Stimulated activated effector memory CD8-positive, alpha-beta T cell treated with anti-CD3 and anti-CD28 coated beads, Interleukin-12 subunit alpha, Interleukin-12 subunit beta, amount 100 ng/mL, for 72 hours (primary cell): ENCODE measurements around the gene GRAP2.
A peak's percentile ranks its signal among the peaks of the same experiment; 100 is the strongest.

Experiments used
- ATAC-seq: fragments of 150-1000 bp; cut with Tn5 transposase; 2 replicates; pipeline ENCODE4 v1.10.0; 2021
- DNase-seq, 2 donors: peaks; one replicate each; pipeline ENCODE4 v3.0.0; 2021 to 2022; ENCODE audit warnings: low spot score in 2 of 2
- H3K27ac Mint-ChIP-seq: one replicate; pipeline ENCODE4 v1.8.0; 2022; ENCODE audit warnings: mild to moderate bottlenecking, mixed read lengths
- H3K36me3 Mint-ChIP-seq: one replicate; pipeline ENCODE4 v1.8.0; 2022; ENCODE audit warnings: mild to moderate bottlenecking, mixed read lengths
- H3K4me1 Mint-ChIP-seq: one replicate; pipeline ENCODE4 v1.8.0; 2022; ENCODE audit warnings: mixed read lengths
- H3K4me3 Mint-ChIP-seq: one replicate; pipeline ENCODE4 v1.8.0; 2022; ENCODE audit warnings: mild to moderate bottlenecking, mixed read lengths
- H3K9me3 Mint-ChIP-seq: one replicate; pipeline ENCODE4 v1.8.0; 2022; ENCODE audit warnings: mixed read lengths

Gene GRAP2

GRCh38 chr22:39927544-39927943 lies 26.7 kb downstream of the GRAP2 start:
- DNase-seq (no peak), ATAC-seq (peak; percentile 45)
- H3K27ac Mint-ChIP-seq, result no peak overlapping the region
- peaks cover 16% of the 10 kb centered on the region for H3K36me3 Mint-ChIP-seq
- H3K4me3 Mint-ChIP-seq, result no peak overlapping the region
- H3K4me1 Mint-ChIP-seq, result peaks cover 38% of the 10 kb centered on the region
- H3K9me3 Mint-ChIP-seq, result no peaks in the 10 kb centered on the region

GRCh38 chr22:39928536-39929520 lies 27.9 kb downstream of the GRAP2 start:
- H3K27ac Mint-ChIP-seq, result no peak overlapping the region

DNA sequence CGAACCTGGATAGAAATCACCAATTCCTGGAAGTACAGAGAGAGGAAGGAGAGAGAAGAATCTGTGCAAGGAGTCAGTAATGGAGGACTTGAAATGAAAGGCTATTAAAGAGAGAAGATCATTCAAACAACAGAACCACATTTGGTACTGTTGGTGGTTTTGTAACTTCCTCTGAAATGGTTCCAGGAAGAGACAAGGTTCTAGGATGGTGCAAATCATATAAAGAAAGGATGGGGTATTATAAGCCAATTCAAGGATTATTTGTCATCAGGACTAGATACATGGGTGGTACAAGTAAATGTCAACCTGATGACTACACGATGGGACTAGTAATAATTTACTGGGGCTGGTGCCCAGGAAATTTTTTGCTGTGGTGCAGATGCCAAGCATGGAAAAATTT lies 30.4 kb downstream of the GRAP2 start:
- Mint-ChIP-seq H3K4me1 (peaks cover 41% of the 10 kb centered on the region), H3K36me3 (peaks cover 14% of the 10 kb centered on the region), H3K4me3 (no peak overlapping the region), H3K9me3 (no peaks in the 10 kb centered on the region), H3K27ac (no peak overlapping the region)
- DNase-seq (no peak), ATAC-seq (peak; percentile 57)

More at GRCh38 chr22:39928536-39929520, 27.9 kb downstream of the GRAP2 start:
- no peak for DNase-seq
- H3K9me3 Mint-ChIP-seq, result no peaks in the 10 kb centered on the region
- peaks cover 41% of the 10 kb centered on the region for H3K4me1 Mint-ChIP-seq
- H3K36me3 Mint-ChIP-seq, result peaks cover 16% of the 10 kb centered on the region
- no peak overlapping the region for H3K4me3 Mint-ChIP-seq
- ATAC-seq, result peak; percentile 47

GRCh38 chr22:39932166-39932565 lies 31.3 kb downstream of the GRAP2 start:
- ATAC-seq, result no peak
- peaks cover 13% of the 10 kb centered on the region for H3K36me3 Mint-ChIP-seq

DNA sequence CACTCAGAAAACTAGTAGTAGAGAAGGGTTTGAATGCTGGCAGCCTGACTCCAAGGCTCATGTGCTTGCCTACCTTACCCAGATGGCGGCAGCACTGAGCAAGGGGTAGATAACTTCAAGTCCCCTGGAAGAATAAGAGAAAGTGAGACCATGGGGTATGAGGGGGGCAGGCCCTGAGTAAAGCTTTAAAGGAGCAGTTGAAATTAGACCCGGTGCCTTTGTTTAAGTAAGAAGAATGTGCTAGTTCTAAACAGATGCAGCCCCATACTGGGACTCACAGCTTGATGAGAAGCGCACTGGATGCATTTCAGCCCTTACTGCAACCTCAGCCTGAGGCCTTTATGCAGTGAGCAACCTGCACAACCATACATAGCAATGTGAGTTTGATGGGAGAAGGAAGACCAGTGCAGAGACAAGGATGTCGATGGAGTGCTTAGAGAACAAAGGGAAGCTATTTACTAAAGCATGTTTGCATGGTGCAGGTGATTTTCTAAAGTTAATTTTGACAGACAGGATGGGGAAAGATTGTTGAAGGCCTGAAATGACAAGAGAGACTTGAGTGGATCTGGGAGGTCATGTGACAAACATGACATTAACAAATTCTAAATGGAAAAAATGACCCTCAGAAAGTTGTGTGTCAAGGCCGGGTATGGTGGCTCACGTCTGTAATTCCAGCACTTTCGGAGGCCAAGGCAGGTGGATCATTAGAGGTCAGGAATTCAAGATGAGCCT lies 32.2 kb downstream of the GRAP2 start:
- peaks cover 13% of the 10 kb centered on the region for H3K36me3 Mint-ChIP-seq
- peak overlapping the region; percentile 87 for H3K27ac Mint-ChIP-seq
- H3K4me3 Mint-ChIP-seq, result peak overlapping the region; percentile 70
- peaks cover 56% of the 10 kb centered on the region for H3K4me1 Mint-ChIP-seq
- ATAC-seq (peak; percentile 56), DNase-seq (peak; percentile 47 to 85)
- no peaks in the 10 kb centered on the region for H3K9me3 Mint-ChIP-seq

More at GRCh38 chr22:39932166-39932565, 31.3 kb downstream of the GRAP2 start:
- Mint-ChIP-seq H3K27ac (no peak overlapping the region), H3K4me3 (no peak overlapping the region), H3K9me3 (no peaks in the 10 kb centered on the region), H3K4me1 (peaks cover 47% of the 10 kb centered on the region)
- DNase-seq, result no peak

DNA sequence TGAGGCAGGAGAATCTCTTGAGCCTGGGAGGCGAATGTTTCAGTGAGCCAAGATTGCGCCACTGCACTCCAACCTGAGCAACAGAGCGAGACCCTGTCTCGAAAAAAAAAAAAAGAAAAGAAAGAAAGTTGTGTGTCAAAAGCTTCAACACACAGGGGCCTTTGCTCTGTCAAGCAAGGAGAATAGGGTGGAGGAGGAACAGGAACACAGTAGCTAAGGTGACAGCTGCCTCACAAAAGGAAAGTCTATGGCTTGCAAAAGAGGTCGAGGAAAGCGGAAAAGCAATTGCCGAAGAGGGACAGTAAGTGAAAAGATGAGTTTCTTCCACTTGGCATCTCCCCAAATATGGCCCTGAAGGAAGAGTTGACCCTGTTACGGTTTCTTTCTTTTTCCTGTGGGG lies 32.9 kb downstream of the GRAP2 start:
- peak overlapping the region; percentile 70 for H3K4me3 Mint-ChIP-seq
- no peak for DNase-seq
- H3K36me3 Mint-ChIP-seq, result peaks cover 13% of the 10 kb centered on the region
- peak overlapping the region; percentile 87 for H3K27ac Mint-ChIP-seq
- H3K4me1 Mint-ChIP-seq, result peaks cover 62% of the 10 kb centered on the region
- ATAC-seq, result peak; percentile 24
- no peaks in the 10 kb centered on the region for H3K9me3 Mint-ChIP-seq

DNA sequence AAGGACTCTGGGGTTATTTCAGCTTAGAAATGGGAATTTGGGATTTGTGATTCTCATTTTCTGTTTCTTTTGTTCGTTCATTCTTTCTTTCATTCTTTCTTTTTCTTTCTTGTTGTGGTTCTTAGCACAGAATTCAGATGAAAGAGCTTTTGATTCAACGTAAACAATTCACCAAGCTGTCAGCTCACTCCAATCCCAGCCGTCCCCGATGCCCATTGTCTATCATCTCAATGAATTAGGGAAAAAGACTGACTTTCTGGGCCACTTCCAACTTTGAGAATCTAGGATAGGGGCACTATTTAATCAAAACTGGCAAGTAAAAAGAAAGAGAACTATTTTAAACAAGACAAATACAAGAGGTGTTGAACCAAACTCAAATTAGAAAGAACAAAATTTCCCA lies 34.2 kb downstream of the GRAP2 start:
- no peak for ATAC-seq
- peak overlapping the region; percentile 70 for H3K4me3 Mint-ChIP-seq
- no peak for DNase-seq
- H3K36me3 Mint-ChIP-seq, result peaks cover 19% of the 10 kb centered on the region
- peak overlapping the region; percentile 87 for H3K27ac Mint-ChIP-seq
- H3K9me3 Mint-ChIP-seq, result no peaks in the 10 kb centered on the region
- H3K4me1 Mint-ChIP-seq, result peaks cover 74% of the 10 kb centered on the region

GRCh38 chr22:39935612-39936011 lies 34.7 kb downstream of the GRAP2 start:
- Mint-ChIP-seq H3K4me1 (peaks cover 79% of the 10 kb centered on the region), H3K4me3 (peak overlapping the region; percentile 70), H3K27ac (peak overlapping the region; percentile 87), H3K9me3 (no peaks in the 10 kb centered on the region), H3K36me3 (peaks cover 24% of the 10 kb centered on the region)
- ATAC-seq (no peak), DNase-seq (no peak)

- DNase-seq, result no peak
- no peak for ATAC-seq
- Mint-ChIP-seq H3K27ac (peak overlapping the region; percentile 87), H3K4me3 (peak overlapping the region; percentile 70), H3K4me1 (peaks cover 89% of the 10 kb centered on the region), H3K36me3 (peaks cover 29% of the 10 kb centered on the region), H3K9me3 (no peaks in the 10 kb centered on the region)
Observed at GRCh38 chr22:39936523-39937145, 35.8 kb downstream of the GRAP2 start.

- Mint-ChIP-seq H3K4me3 (peak overlapping the region; percentile 70), H3K36me3 (peaks cover 29% of the 10 kb centered on the region), H3K9me3 (no peaks in the 10 kb centered on the region), H3K27ac (peak overlapping the region; percentile 75), H3K4me1 (peaks cover 96% of the 10 kb centered on the region)
- DNase-seq, result no peak
- no peak for ATAC-seq
Observed at GRCh38 chr22:39937906-39938305, 37.0 kb downstream of the GRAP2 start.

DNA sequence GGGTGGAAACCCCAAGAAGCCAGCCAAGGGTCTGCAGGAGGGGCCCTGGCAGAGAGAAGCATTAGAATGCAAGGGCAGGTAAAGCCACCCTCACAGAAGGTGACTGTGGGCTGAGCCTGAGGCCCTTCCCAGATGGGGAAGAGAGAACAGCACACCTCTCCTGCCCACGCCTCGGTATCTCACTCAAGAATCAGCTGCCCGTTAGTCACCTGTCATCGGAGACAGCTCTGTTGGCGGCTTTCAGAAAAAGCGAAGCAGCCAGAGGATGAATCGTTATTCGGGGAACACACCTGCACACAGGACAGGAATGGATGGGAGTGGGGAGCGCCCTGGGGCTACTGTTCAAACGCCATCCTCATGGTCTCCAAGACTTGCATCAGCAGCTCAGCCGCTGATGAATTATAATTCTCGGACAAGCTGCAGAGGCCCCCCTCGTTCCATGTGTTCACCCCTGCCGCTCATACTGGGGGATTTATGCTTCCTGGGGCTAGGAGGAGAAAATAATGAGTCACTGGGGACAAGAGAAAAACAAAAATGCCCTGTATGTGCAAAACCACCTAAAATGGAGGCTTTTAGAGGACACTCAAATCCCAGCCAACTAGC lies 37.7 kb downstream of the GRAP2 start:
- Mint-ChIP-seq H3K9me3 (no peaks in the 10 kb centered on the region), H3K4me1 (peaks cover 96% of the 10 kb centered on the region), H3K27ac (peak overlapping the region; percentile 75), H3K36me3 (peaks cover 29% of the 10 kb centered on the region), H3K4me3 (peak overlapping the region; percentile 70)
- ATAC-seq (peak; percentile 63), DNase-seq (no peak)

GRCh38 chr22:39939830-39940229 lies 38.9 kb downstream of the GRAP2 start:
- ATAC-seq (no peak), DNase-seq (no peak)
- no peaks in the 10 kb centered on the region for H3K9me3 Mint-ChIP-seq
- H3K4me1 Mint-ChIP-seq, result peaks cover 96% of the 10 kb centered on the region
- H3K4me3 Mint-ChIP-seq, result peak overlapping the region; percentile 57
- H3K27ac Mint-ChIP-seq, result peak overlapping the region; percentile 75
- peaks cover 32% of the 10 kb centered on the region for H3K36me3 Mint-ChIP-seq

DNA sequence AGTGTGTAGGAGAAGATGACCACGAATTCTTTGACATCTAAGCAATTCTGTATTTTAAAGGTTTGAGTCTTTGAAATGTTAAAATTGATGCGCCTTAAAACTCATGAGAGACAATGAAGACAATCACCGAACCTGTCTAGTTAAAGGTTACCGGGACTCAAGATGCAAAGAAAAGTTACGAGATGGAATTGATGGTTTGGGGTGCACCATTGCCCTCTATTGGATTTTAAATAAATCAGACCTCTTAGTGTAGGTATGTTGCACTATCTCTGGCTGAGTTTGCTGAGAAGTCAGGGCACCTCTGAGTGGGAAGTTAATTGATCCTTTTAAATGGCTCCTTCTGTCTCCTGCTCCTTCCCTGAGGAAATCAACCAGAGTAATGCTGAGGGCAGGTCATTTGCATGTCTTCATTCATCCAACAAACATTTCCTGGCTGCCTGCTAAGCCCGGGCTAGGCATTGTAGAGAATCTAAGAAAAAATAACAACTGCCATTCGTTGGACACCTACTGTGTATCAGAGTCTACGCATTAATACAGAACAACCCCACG lies 39.9 kb downstream of the GRAP2 start:
- H3K4me1 Mint-ChIP-seq, result peaks cover 93% of the 10 kb centered on the region

DNA sequence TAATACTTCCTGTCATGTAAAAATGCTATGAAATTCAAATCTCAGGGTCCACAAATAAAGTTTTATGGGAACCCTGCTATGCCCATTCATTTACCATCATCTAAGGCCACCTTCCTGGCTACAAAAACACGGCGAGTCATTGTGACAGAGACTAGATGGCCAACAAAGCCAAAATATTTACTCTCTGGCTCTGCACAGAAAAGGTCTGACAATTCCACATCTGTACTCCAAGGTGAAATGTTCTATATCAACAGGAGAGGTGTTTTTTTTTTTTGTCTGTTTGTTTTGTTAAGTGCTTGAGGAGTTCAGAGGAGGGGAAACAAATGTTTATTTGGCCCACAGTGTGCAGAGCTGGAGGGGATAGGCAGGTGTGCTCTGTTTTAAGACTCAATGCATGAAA lies 40.7 kb downstream of the GRAP2 start:
- Mint-ChIP-seq H3K27ac (peak overlapping the region; percentile 75), H3K9me3 (no peaks in the 10 kb centered on the region), H3K36me3 (peaks cover 35% of the 10 kb centered on the region), H3K4me3 (peak overlapping the region; percentile 55), H3K4me1 (peaks cover 87% of the 10 kb centered on the region)
- DNase-seq, result no peak
- ATAC-seq, result no peak

More for the DNA sequence above, 39.9 kb downstream of the GRAP2 start:
- peak; percentile 62 for ATAC-seq
- H3K4me3 Mint-ChIP-seq, result peak overlapping the region; percentile 57
- no peaks in the 10 kb centered on the region for H3K9me3 Mint-ChIP-seq
- DNase-seq, result no peak
- peak overlapping the region; percentile 75 for H3K27ac Mint-ChIP-seq
- peaks cover 34% of the 10 kb centered on the region for H3K36me3 Mint-ChIP-seq
